ENCODE measurements around the gene BSG. TPM values are rescaled to one million over a fixed set of nuclear protein-coding genes. Genes with fewer than 3 reads are reported as not detected.
"Not testable (repeated sequence)": the region's sequence is repeated elsewhere in the genome, so short reads cannot be mapped to it uniquely, and the experiment has no call there.

The BSG gene
- total and polyA plus RNA-seq, 9 donors = 111 to 484 (median 315) TPM

- no peak overlapping the region for H3K27ac ChIP-seq
- TF ChIP-seq EP300 (IDR thresholded peaks at IDR 0.05) = no peak
- no peak for TF ChIP-seq CTCF (IDR thresholded peaks at IDR 0.05)
- no peak for TF ChIP-seq POLR2A (IDR thresholded peaks at IDR 0.05)
- H3K4me1 ChIP-seq (ENCODE audit: insufficient read depth) = peaks cover 5% of the 10 kb centered on the region
- no peaks in the 10 kb centered on the region for H3K36me3 ChIP-seq
- DNase-seq = no peak
- intact Hi-C loops (cut with DNase I) = loop anchor here in 1 of 4 donors (10.0 kb wide), 1 partner anchor 93 kb away; the partner anchor contains the start of gene CDC34
- no peaks in the 10 kb centered on the region for H3K27me3 ChIP-seq
- 83 to 86% (median 83%) methylated on average over 18 to 19 of the region's 19 CpGs for WGBS, 3 donors
- no peaks in the 10 kb centered on the region for H3K9me3 ChIP-seq
- H3K4me3 ChIP-seq = no peak overlapping the region
Measured at GRCh38 chr19:628168-628567, 55.8 kb downstream of the BSG start.

GRCh38 chr19:629515-629914 lies 57.1 kb downstream of the BSG start:
- WGBS, 3 donors = 57 to 61% (median 58%) methylated on average over 25 of the region's 25 CpGs
- H3K36me3 ChIP-seq, H3K9me3 ChIP-seq, H3K27me3 ChIP-seq, H3K27ac ChIP-seq, H3K4me3 ChIP-seq, DNase-seq: not testable (repeated sequence)
- intact Hi-C loops (cut with DNase I) = loop anchor here in 1 of 4 donors (10.0 kb wide), 1 partner anchor 95 kb away; the partner anchor contains the start of gene CDC34
- peaks cover 12% of the 10 kb centered on the region for H3K4me1 ChIP-seq (ENCODE audit: insufficient read depth)

- Histone ChIP-seq H3K4me1 (ENCODE audit: insufficient read depth) (peaks cover 12% of the 10 kb centered on the region), H3K27ac (no peak overlapping the region), H3K9me3 (no peaks in the 10 kb centered on the region), H3K27me3 (no peaks in the 10 kb centered on the region), H3K36me3 (no peaks in the 10 kb centered on the region), H3K4me3 (no peak overlapping the region)
- TF ChIP-seq EP300 (IDR thresholded peaks at IDR 0.05) (no peak), CTCF (IDR thresholded peaks at IDR 0.05) (no peak), POLR2A (IDR thresholded peaks at IDR 0.05) (no peak)
- peak in 1 of 5 donors; percentile 32 for DNase-seq
- WGBS, 3 donors = 87 to 91% (median 89%) methylated on average over 30 of the region's 30 CpGs
- intact Hi-C loops (cut with DNase I) = loop anchor here in 1 of 4 donors (10.0 kb wide), 1 partner anchor 95 kb away; the partner anchor contains the start of gene CDC34
Measured at GRCh38 chr19:629961-630714, 57.7 kb downstream of the BSG start.

GRCh38 chr19:632579-633067 lies 60.2 kb downstream of the BSG start:
- no peaks in the 10 kb centered on the region for H3K9me3 ChIP-seq
- no peak overlapping the region for H3K27ac ChIP-seq
- peak overlapping the region; percentile 90 for H3K4me3 ChIP-seq
- H3K27me3 ChIP-seq = no peaks in the 10 kb centered on the region
- H3K4me1 ChIP-seq (ENCODE audit: insufficient read depth) = peaks cover 12% of the 10 kb centered on the region
- H3K36me3 ChIP-seq = no peaks in the 10 kb centered on the region
- no peak for DNase-seq
- intact Hi-C loops (cut with DNase I) = no loop called here
- TF ChIP-seq CTCF (IDR thresholded peaks at IDR 0.05) (no peak), EP300 (IDR thresholded peaks at IDR 0.05) (no peak), POLR2A (IDR thresholded peaks at IDR 0.05) (no peak)
- WGBS, 3 donors = 2% methylated on average over 35 of the region's 35 CpGs

Other genes starting within 250 kb of the BSG start
- gene MIER2, start 227.8 kb upstream of the BSG start, total RNA-seq = 10 to 100 TPM in 6 of 7 donors, 1 to 10 TPM in 1; 9.8 to 29.6 (median 22.8) TPM
- gene MIER2, start 227.8 kb upstream of the BSG start, polyA plus RNA-seq = 10 to 100 TPM; 13.3 to 15.0 TPM
- 1 to 10 TPM in 2 of 7 donors, under 1 TPM in 3, not detected in 2; 0.24 to 2.3 (median 0.55) TPM for gene C2CD4C, start 163.4 kb upstream of the BSG start, total RNA-seq
- gene C2CD4C, start 163.4 kb upstream of the BSG start, polyA plus RNA-seq = under 1 TPM in 1 of 2 donors, not detected in 1; 0.12 TPM
- gene SHC2, start 111.6 kb upstream of the BSG start, total RNA-seq = 10 to 100 TPM in 6 of 7 donors, 1 to 10 TPM in 1; 3.6 to 40.7 (median 23.0) TPM
- 10 to 100 TPM in 1 of 2 donors, under 1 TPM in 1; 0.62 to 15.4 TPM for gene SHC2, start 111.6 kb upstream of the BSG start, polyA plus RNA-seq
- gene MADCAM1, start 76.1 kb upstream of the BSG start, total RNA-seq = under 1 TPM in 6 of 7 donors, not detected in 1; 0.11 to 0.90 (median 0.41) TPM
- under 1 TPM in 1 of 2 donors, not detected in 1; 0.42 TPM for gene MADCAM1, start 76.1 kb upstream of the BSG start, polyA plus RNA-seq
- gene TPGS1, start 65.1 kb upstream of the BSG start, total RNA-seq = 10 to 100 TPM; 18.6 to 93.3 (median 27.4) TPM
- 10 to 100 TPM in 1 of 2 donors, under 1 TPM in 1; 0.12 to 24.7 TPM for gene TPGS1, start 65.1 kb upstream of the BSG start, polyA plus RNA-seq
- gene CDC34, start 40.8 kb upstream of the BSG start, total RNA-seq = 10 to 100 TPM; 45.6 to 78.9 (median 56.1) TPM
- 10 to 100 TPM; 13.2 to 59.7 TPM for gene CDC34, start 40.8 kb upstream of the BSG start, polyA plus RNA-seq
- 1 to 10 TPM in 1 of 7 donors, under 1 TPM in 5, not detected in 1; 0.31 to 1.7 (median 0.56) TPM for gene GZMM, start 28.5 kb upstream of the BSG start, total RNA-seq
- under 1 TPM in 1 of 2 donors, not detected in 1; 0.48 TPM for gene GZMM, start 28.5 kb upstream of the BSG start, polyA plus RNA-seq
- under 1 TPM in 3 of 7 donors, not detected in 4; 0.07 to 0.23 (median 0.10) TPM for gene HCN2, start 17.3 kb downstream of the BSG start, total RNA-seq
- gene HCN2, start 17.3 kb downstream of the BSG start, polyA plus RNA-seq = under 1 TPM in 1 of 2 donors, not detected in 1; 0.13 TPM
- 10 to 100 TPM; 19.9 to 52.3 (median 43.9) TPM for gene POLRMT, start 60.9 kb downstream of the BSG start, total RNA-seq
- gene POLRMT, start 60.9 kb downstream of the BSG start, polyA plus RNA-seq = 10 to 100 TPM; 13.5 to 39.6 TPM
- gene FGF22, start 67.3 kb downstream of the BSG start, total RNA-seq = 1 to 10 TPM in 6 of 7 donors, under 1 TPM in 1; 0.23 to 4.4 (median 2.2) TPM
- 1 to 10 TPM in 1 of 2 donors, not detected in 1; 4.2 TPM for gene FGF22, start 67.3 kb downstream of the BSG start, polyA plus RNA-seq
- 10 to 100 TPM; 26.6 to 52.2 (median 34.5) TPM for gene RNF126, start 90.6 kb downstream of the BSG start, total RNA-seq
- gene RNF126, start 90.6 kb downstream of the BSG start, polyA plus RNA-seq = 10 to 100 TPM in 1 of 2 donors, 1 to 10 TPM in 1; 1.5 to 29.4 TPM
- gene FSTL3, start 103.8 kb downstream of the BSG start, total RNA-seq = 100 to 1,000 TPM in 1 of 7 donors, 10 to 100 TPM in 6; 21.3 to 141 (median 45.7) TPM
- 10 to 100 TPM; 16.9 to 22.6 TPM for gene FSTL3, start 103.8 kb downstream of the BSG start, polyA plus RNA-seq
- gene PRSS57, start 122.9 kb downstream of the BSG start, total RNA-seq = under 1 TPM in 1 of 7 donors, not detected in 6; 0.33 TPM
- under 1 TPM in 1 of 2 donors, not detected in 1; 0.07 TPM for gene PRSS57, start 122.9 kb downstream of the BSG start, polyA plus RNA-seq
- gene PALM, start 136.3 kb downstream of the BSG start, total RNA-seq = 100 to 1,000 TPM in 5 of 7 donors, 10 to 100 TPM in 2; 36.1 to 169 (median 126) TPM
- gene PALM, start 136.3 kb downstream of the BSG start, polyA plus RNA-seq = 10 to 100 TPM in 1 of 2 donors, 1 to 10 TPM in 1; 2.9 to 66.9 TPM
- gene MISP, start 178.5 kb downstream of the BSG start, total RNA-seq = 10 to 100 TPM in 1 of 7 donors, 1 to 10 TPM in 3, under 1 TPM in 3; 0.08 to 44.0 (median 1.4) TPM
- under 1 TPM; 0.12 to 0.19 TPM for gene MISP, start 178.5 kb downstream of the BSG start, polyA plus RNA-seq
- gene PTBP1, start 224.9 kb downstream of the BSG start, total RNA-seq = 100 to 1,000 TPM in 6 of 7 donors, 10 to 100 TPM in 1; 73.4 to 312 (median 233) TPM
- 100 to 1,000 TPM in 1 of 2 donors, 10 to 100 TPM in 1; 94.4 to 112 TPM for gene PTBP1, start 224.9 kb downstream of the BSG start, polyA plus RNA-seq
- gene PLPPR3, start 249.4 kb downstream of the BSG start, total RNA-seq = 10 to 100 TPM in 1 of 7 donors, 1 to 10 TPM in 1, under 1 TPM in 3, not detected in 2; 0.36 to 11.4 (median 0.80) TPM
- gene PLPPR3, start 249.4 kb downstream of the BSG start, polyA plus RNA-seq = under 1 TPM; 0.18 to 0.24 TPM

Data from ovary (tissue), 9 donors.